ENCODE results near the gene RPL37.
"Not testable (repeated sequence)": the region's sequence is repeated elsewhere in the genome, so short reads cannot be mapped to it uniquely, and the experiment has no call there.

RPL37 gene

DNA sequence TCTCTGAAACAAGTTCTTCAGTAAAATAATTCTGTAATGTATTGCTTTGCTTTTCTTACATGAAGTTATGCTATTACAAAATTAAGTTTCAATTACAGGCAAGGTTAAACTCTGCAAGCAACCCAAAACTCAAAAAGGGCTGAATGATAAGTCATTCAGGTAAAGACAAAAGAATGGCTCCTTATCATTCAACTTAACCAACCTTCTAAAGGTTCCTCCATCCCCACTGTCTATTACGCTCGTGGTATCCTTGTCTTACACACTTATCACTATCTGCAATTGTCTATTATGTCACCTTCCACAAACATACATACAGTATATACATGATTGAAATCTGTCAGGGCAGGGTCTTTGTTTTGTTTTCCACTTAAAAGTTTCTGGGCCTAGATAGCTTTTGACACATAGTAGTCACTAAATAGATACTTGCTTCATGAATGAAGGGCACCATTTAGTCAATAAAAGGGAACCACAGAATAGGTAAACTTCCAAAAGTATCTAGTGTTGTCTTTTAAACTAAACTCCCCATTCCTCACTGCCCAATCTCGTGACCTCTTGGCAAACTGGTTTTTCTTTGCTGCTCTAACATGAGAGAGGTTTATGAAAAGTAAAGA lies 6.9 kb downstream of the RPL37 start:
- H3K36me3 ChIP-seq (ENCODE audit: control insufficient read depth, low read length), result peaks cover 78% of the 10 kb centered on the region
- H4K20me1 ChIP-seq (ENCODE audit: control insufficient read depth, insufficient read depth, low read depth, low read length), result peaks cover 46% of the 10 kb centered on the region

DNA sequence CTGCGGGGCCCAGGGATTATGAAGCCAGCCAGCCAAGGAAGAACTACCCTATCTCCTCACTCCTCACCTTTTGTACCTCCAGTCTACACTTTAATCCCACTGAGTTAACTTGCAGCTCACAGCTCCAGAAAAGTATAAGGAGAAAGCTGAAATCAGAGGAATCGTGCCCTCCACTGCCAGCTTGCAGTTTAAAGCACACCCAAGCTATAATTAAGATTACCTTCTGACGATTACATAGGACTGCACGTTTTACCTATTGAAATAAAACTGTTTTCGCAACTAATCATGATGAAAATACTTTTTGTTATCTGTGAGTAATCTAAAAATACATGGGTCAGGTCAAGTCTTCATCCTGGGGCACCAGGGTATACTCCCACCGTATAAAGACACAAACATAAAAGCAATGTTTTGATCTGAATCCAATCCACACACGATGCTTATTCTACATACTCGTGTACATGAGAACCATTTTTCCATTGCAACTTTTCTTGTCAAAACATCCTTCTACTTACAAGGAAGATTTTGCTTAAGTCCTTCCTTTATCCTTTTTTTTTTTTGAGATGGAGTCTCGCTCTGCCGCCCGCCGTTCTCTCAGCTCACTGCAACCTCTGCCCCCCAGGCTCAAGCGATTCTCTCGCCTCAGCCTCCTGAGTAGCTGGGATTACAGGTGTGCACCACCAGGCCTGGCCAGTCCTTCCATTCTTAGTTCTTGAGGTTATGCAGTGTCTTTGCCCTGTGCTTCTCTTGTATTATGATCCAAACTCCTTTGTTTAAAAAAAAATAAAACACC lies 7.6 kb downstream of the RPL37 start:
- Histone ChIP-seq H3K4me3 (ENCODE audit: low read length) (no peak overlapping the region), H3K79me2 (ENCODE audit: control insufficient read depth, low read length) (peaks cover 23% of the 10 kb centered on the region), H3F3A (ENCODE audit: control insufficient read depth, insufficient read depth) (peaks cover 88% of the 10 kb centered on the region), H3K36me3 (ENCODE audit: control insufficient read depth, low read length) (peaks cover 70% of the 10 kb centered on the region), H4K20me1 (ENCODE audit: control insufficient read depth, insufficient read depth, low read depth, low read length) (peaks cover 39% of the 10 kb centered on the region), H3K27me3 (ENCODE audit: control insufficient read depth, low read length) (no peaks in the 10 kb centered on the region), H3K4me1 (ENCODE audit: control insufficient read depth, low read length) (peaks cover 7% of the 10 kb centered on the region), H3K9me3 (ENCODE audit: control insufficient read depth, insufficient read depth, low read length) (no peaks in the 10 kb centered on the region), H3K9me2 (replicated peaks; ENCODE audit: control insufficient read depth, low read length) (no peaks in the 10 kb centered on the region), H3K4me2 (ENCODE audit: low read length) (no peak overlapping the region), H3K27ac (ENCODE audit: low read depth, low read length) (no peak overlapping the region)
- TF ChIP-seq, protein P1, sequence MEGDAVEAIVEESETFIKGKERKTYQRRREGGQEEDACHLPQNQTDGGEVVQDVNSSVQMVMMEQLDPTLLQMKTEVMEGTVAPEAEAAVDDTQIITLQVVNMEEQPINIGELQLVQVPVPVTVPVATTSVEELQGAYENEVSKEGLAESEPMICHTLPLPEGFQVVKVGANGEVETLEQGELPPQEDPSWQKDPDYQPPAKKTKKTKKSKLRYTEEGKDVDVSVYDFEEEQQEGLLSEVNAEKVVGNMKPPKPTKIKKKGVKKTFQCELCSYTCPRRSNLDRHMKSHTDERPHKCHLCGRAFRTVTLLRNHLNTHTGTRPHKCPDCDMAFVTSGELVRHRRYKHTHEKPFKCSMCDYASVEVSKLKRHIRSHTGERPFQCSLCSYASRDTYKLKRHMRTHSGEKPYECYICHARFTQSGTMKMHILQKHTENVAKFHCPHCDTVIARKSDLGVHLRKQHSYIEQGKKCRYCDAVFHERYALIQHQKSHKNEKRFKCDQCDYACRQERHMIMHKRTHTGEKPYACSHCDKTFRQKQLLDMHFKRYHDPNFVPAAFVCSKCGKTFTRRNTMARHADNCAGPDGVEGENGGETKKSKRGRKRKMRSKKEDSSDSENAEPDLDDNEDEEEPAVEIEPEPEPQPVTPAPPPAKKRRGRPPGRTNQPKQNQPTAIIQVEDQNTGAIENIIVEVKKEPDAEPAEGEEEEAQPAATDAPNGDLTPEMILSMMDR (IDR thresholded peaks at IDR 0.05; ENCODE audit: low read depth, low read length, poor library complexity, severe bottlenecking), result no peak
- no peak for TF ChIP-seq EZH2phosphoT487 (IDR thresholded peaks at IDR 0.05; ENCODE audit: borderline replicate concordance, low read length)

More for the DNA sequence above, 6.9 kb downstream of the RPL37 start:
- Histone ChIP-seq H3K79me2 (ENCODE audit: control insufficient read depth, low read length) (peaks cover 30% of the 10 kb centered on the region), H3K4me1 (ENCODE audit: control insufficient read depth, low read length) (peaks cover 15% of the 10 kb centered on the region), H3F3A (ENCODE audit: control insufficient read depth, insufficient read depth) (peaks cover 96% of the 10 kb centered on the region), H3K4me3 (ENCODE audit: low read length) (no peak overlapping the region), H3K27me3 (ENCODE audit: control insufficient read depth, low read length) (no peaks in the 10 kb centered on the region), H3K9me3 (ENCODE audit: control insufficient read depth, insufficient read depth, low read length) (no peaks in the 10 kb centered on the region), H3K9me2 (replicated peaks; ENCODE audit: control insufficient read depth, low read length) (no peaks in the 10 kb centered on the region), H3K27ac (ENCODE audit: low read depth, low read length) (no peak overlapping the region), H3K4me2 (ENCODE audit: low read length) (no peak overlapping the region)
- TF ChIP-seq, protein P1 (IDR thresholded peaks at IDR 0.05; ENCODE audit: low read depth, low read length, poor library complexity, severe bottlenecking), result no peak
- TF ChIP-seq EZH2phosphoT487 (IDR thresholded peaks at IDR 0.05; ENCODE audit: borderline replicate concordance, low read length), result no peak

DNA sequence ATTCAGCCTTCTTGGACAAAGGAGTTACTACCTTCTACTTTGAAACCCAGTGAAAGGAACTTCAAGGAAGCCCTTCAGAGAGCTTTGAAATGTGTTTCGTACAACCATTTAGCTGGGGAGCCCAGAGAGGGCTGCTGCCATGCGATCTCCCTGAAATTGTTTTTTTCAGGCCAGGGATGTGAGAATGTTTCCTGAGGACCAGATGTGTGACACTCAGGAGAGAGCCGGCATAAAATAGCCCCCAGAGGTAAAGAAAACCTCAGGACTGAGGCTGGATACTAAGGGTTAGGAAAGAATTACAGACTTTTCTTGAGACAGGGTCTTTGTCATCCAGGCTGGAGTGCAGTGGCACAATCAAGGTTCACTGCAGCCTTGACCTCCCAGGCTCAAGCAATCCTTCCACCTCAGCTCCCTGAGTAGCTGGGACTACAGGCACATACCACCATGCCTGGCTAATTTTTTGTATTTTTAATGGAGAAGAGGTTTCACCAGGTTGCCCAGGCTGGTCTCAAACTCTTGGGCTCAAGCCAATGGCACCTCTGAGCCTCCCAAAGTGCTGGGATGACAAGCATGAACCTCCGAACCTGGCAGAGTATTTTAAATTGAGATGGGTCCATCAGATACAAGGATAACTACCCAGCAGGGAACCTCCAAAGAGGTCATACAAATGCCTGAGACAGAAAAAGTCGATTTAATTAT lies 8.4 kb downstream of the RPL37 start:
- Histone ChIP-seq H3K4me1 (ENCODE audit: control insufficient read depth, low read length) (no peaks in the 10 kb centered on the region; the same call in none of the 2 replicates), H3K9me2 (replicated peaks; ENCODE audit: control insufficient read depth, low read length) (no peaks in the 10 kb centered on the region), H3K36me3 (ENCODE audit: control insufficient read depth, low read length) (peaks cover 63% of the 10 kb centered on the region), H3F3A (ENCODE audit: control insufficient read depth, insufficient read depth) (peaks cover 81% of the 10 kb centered on the region), H3K4me3 (ENCODE audit: low read length) (no peak overlapping the region), H3K27ac (ENCODE audit: low read depth, low read length) (no peak overlapping the region), H3K79me2 (ENCODE audit: control insufficient read depth, low read length) (peaks cover 15% of the 10 kb centered on the region), H4K20me1 (ENCODE audit: control insufficient read depth, insufficient read depth, low read depth, low read length) (peaks cover 33% of the 10 kb centered on the region), H3K9me3 (ENCODE audit: control insufficient read depth, insufficient read depth, low read length) (no peaks in the 10 kb centered on the region), H3K27me3 (ENCODE audit: control insufficient read depth, low read length) (no peaks in the 10 kb centered on the region), H3K4me2 (ENCODE audit: low read length) (no peak overlapping the region)
- TF ChIP-seq, protein P1 (IDR thresholded peaks at IDR 0.05; ENCODE audit: low read depth, low read length, poor library complexity, severe bottlenecking), result no peak
- no peak for TF ChIP-seq EZH2phosphoT487 (IDR thresholded peaks at IDR 0.05; ENCODE audit: borderline replicate concordance, low read length)

DNA sequence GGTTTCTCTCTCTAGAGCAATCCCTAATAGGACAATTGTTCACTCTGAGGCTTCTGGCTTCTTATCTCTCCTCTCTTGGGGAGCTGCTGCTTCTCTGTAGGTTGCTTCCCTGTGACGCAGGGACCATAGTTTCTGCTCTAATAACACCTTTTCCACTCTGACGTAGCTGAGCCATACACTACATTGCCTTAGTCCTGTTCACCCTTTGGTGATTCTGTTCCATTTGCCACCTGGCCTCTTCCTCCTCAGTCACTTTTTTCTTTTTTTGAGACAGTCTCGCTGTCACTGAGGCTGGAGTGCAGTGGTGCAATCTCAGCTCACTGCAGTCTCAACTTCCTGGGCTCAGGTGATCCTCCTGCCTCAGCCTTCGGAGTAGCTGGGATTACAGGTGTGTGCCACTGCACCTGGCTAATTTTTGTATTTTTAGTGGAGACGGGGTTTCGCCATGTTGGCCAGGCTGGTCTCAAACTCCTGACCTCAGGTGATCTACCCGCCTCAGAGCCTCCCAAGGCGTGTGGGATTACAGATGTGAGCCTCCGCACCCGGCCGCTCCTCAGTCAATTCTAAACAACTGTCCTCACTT lies 9.5 kb downstream of the RPL37 start:
- not testable (repeated sequence) for H3K9me2 ChIP-seq (replicated peaks; ENCODE audit: control insufficient read depth, low read length); H3K9me3 ChIP-seq (ENCODE audit: control insufficient read depth, insufficient read depth, low read length); H3K79me2 ChIP-seq (ENCODE audit: control insufficient read depth, low read length); H3K27me3 ChIP-seq (ENCODE audit: control insufficient read depth, low read length); H3K27ac ChIP-seq (ENCODE audit: low read depth, low read length); H3K4me1 ChIP-seq (ENCODE audit: control insufficient read depth, low read length); H3K4me2 ChIP-seq (ENCODE audit: low read length); H3K4me3 ChIP-seq (ENCODE audit: low read length)
- peaks cover 52% of the 10 kb centered on the region for H3K36me3 ChIP-seq (ENCODE audit: control insufficient read depth, low read length)
- H3F3A ChIP-seq (ENCODE audit: control insufficient read depth, insufficient read depth), result peaks cover 70% of the 10 kb centered on the region
- H4K20me1 ChIP-seq (ENCODE audit: control insufficient read depth, insufficient read depth, low read depth, low read length), result peaks cover 22% of the 10 kb centered on the region

Measured in DOHH2 (cell line).